HG03460 (cell line): Measurements from ENCODE around the gene UBAC2.

ENCODE experiments used
- ATAC-seq: cut with Tn5 transposase; IDR thresholded peaks from one replicate; pipeline ENCODE4 v1.9.1; 2021; ENCODE audit not compliant: unreplicated experiment

The UBAC2 gene

GRCh38 chr13:99307648-99308339 lies 107.1 kb downstream of the UBAC2 start:
- ATAC-seq, result peak; percentile 44

DNA sequence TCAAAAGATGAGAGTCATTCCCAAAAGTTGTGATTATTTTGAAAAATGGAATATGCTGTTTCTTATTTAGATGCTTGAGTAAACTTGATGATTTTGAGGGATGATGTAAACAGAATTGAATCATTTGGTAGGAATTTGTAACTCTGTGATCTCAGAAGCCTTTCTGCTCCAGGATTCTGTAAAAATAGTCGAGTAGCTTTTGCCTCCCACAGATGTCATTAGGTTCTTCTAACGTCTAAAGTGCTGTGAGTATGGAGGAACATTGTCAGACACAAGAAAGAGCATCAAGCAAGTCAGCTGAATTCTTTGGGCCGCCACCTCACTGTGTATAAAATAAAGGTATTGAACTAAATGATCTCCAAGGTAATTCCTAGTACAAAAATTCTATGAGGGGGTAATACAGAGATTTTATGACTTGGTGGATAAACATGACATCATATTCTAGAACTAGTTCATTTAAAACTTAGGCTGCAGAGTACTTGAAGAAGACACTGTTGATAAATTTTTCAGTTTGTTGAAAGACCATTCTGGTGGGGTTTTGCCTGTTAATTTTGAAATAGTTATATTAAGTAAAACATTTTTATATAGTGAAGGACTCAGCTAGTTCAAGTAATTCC lies 107.9 kb downstream of the UBAC2 start:
- ATAC-seq, result no peak

GRCh38 chr13:99310382-99311031 lies 109.9 kb downstream of the UBAC2 start:
- ATAC-seq, result peak; percentile 28

- ATAC-seq, result no peak
Measured at GRCh38 chr13:99311137-99311536, 110.5 kb downstream of the UBAC2 start.

GRCh38 chr13:99311748-99312492 lies 111.3 kb downstream of the UBAC2 start:
- no peak for ATAC-seq

GRCh38 chr13:99312493-99312883 lies 111.8 kb downstream of the UBAC2 start:
- ATAC-seq, result no peak

- no peak for ATAC-seq
Measured at GRCh38 chr13:99313501-99313900, 112.8 kb downstream of the UBAC2 start.

- no peak for ATAC-seq
Measured at GRCh38 chr13:99313941-99314340, 113.3 kb downstream of the UBAC2 start.

- no peak for ATAC-seq
Measured at GRCh38 chr13:99314640-99315176, 114.1 kb downstream of the UBAC2 start.

- no peak for ATAC-seq
Measured at GRCh38 chr13:99315186-99315585, 114.5 kb downstream of the UBAC2 start.

DNA sequence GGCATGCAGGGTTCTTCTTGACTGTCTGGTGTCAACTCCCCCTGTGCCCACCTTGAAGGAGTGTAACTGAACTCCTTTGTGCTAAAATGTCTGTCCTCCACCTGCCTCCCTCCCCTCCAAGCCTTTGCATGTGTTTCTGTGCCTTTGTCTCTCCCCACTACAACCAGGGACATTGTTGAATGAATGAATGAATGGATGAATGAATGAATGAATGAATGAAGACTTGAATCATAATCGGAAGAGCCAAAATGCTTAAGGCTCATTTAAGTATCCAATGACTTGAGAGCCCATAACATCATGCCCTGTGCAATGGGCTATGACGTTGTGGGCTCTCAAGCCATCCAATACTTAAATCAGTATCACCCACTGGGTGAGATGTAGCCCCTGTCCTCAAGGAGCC lies 115.6 kb downstream of the UBAC2 start:
- ATAC-seq, result no peak

DNA sequence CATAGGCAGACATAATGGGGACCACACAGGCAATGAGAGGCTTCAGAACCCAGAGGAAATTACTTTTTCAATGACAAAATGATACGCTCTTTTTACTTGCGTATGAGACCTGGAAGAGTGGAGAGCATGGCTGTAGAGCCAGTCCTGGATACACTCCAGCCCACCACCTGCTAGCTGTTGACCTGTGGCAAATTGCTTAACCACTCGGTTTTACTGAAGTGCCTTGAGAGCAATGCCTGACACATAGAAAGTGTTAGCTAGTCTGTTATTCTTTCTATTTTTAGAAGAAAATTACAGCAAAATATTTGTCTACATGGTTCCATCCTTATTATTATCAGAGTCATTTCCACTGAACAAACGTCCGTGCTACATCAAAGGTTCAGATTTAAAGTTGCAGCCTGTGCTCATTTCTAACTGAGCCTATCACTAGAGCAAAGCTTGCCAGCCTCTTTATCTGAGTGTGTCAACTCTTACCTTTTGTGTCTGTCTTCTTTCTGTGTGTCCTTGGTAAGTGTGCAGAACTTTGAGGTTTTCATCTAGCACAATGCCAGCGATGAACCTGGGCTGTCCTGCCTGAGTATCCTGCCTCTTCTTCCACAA lies 116.1 kb downstream of the UBAC2 start:
- no peak for ATAC-seq

DNA sequence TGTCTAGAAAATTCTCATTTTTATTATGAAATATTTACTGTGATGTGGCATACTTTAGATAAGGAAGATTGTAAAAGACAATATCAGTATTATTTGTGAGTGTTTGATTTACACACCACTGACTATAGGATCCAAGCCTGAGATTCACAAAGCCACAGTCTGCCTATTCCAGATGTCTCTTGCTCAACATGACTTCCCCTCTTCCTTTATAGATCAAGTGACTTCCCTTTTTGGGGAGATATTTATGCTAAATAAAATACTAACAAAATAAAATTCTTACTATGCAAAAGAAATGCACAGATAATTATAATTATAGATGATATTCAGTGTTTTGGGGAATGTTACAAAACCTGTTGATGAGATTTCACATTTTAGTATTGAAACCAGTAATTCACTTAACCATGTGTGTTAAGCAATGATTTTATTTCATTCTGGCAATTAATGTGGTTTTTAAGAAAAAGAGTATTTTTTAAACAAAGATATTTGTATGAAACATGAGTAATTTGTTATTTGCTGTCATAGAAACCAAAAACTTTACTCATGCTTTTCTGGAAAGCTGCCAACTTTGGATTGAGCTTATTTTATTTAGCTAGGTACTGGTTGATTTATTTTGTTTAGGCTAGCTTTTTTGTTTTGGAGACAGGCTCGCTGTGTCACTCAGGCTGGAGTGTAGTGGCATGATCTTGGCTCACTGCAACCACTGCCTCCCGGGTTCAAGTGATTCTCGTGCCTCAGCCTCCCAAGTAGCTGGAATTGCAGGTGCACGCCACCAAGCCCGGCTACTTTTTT lies 120.2 kb downstream of the UBAC2 start:
- ATAC-seq, result no peak

DNA sequence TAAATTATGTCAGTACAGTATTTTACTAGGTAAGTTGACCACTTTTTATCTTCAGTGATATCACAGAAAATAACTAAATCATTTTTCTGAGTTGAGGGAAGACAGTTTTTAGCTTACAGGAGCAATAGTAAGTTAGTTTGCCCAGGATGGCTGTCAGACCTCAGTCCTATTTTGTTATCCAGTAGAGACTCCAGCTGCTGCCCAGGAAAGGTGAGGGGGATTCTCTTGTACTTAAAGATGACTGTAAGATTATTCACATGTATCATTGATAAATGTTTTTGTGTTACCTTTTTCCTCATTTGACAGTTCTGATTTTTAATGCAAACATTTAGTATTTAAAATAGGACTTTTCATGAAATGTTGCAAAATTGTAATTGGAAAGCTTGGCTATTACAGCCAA lies 121.1 kb downstream of the UBAC2 start:
- ATAC-seq, result no peak

- peak; percentile 89 for ATAC-seq
Measured at GRCh38 chr13:99322297-99323103, 121.8 kb downstream of the UBAC2 start.

DNA sequence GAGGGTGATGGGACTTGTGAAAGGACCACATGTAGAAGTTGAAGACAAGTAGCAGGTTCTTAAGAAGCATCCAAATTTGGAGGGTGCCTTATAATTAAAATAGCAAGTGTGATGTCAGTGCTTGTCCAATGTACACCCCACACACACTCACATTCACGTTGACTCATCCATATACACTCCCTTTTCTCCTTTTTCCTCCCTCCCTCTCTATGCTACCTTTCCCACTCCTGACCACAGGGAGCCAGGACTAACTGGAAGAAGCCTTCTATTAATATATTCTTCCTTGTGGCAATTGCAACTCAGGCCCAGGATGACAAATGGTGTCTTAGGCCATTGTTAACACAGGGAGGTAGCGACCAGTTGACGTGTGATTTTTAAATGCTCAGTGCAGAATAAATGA lies 122.8 kb downstream of the UBAC2 start:
- no peak for ATAC-seq

- no peak for ATAC-seq
Measured at GRCh38 chr13:99326012-99326411, 125.4 kb downstream of the UBAC2 start.

- ATAC-seq, result no peak
Measured at GRCh38 chr13:99327126-99327525, 126.5 kb downstream of the UBAC2 start.

- no peak for ATAC-seq
Measured at GRCh38 chr13:99327761-99328160, 127.1 kb downstream of the UBAC2 start.
